Measurements from ENCODE around the gene RPL22.

- TF ChIP-seq POLR2AphosphoS5 (IDR thresholded peaks at IDR 0.05) (no peak), CTCF (IDR thresholded peaks at IDR 0.05 in 8 of 11, conservative IDR thresholded peaks at IDR 0.05 in 3 of 11) (no peak)
Measured at GRCh38 chr1:6197746-6198427, 1.5 kb downstream of the RPL22 start.

Data from spleen (tissue), 7 donors.